ENCODE results near the gene TREML2.
A peak's percentile ranks its signal among the peaks of the same experiment; 100 is the strongest.

The TREML2 gene

DNA sequence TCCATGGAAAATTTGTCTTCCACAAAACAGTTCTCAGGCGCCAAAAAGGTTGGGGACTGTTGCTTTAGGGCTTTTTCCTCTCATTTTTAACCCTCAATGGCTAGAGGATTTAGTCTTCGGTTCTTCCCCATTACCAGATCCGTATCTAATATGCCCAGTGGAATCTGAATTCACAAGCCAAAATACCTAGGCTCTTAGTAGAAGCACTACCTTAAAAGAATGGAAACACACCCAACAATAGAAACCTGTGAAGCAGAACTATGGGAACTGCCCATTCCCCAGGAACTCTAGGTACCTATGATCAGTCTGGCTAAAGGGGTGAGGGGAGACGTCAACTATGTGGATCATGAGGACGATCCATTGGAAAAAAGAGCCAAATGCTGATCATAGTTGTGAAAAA is 30.3 kb upstream of the TREML2 start:
- no peak overlapping the region for H3K4me3 ChIP-seq (replicated peaks; ENCODE audit: insufficient read depth, low read length)
- H3K27ac ChIP-seq (replicated peaks): no peak overlapping the region
- no peaks in the 10 kb centered on the region for H3K27me3 ChIP-seq (ENCODE audit: insufficient read depth, poor library complexity, severe bottlenecking)
- no peak for DNase-seq (ENCODE audit: low read depth in 1 of 2, low spot score in 1 of 2)
- TF ChIP-seq SPI1 (IDR thresholded peaks at IDR 0.05; ENCODE audit: borderline replicate concordance, low read depth): no peak
- TF ChIP-seq POLR2AphosphoS5 (IDR thresholded peaks at IDR 0.05; ENCODE audit: low read depth): no peak
- TF ChIP-seq, protein P1, sequence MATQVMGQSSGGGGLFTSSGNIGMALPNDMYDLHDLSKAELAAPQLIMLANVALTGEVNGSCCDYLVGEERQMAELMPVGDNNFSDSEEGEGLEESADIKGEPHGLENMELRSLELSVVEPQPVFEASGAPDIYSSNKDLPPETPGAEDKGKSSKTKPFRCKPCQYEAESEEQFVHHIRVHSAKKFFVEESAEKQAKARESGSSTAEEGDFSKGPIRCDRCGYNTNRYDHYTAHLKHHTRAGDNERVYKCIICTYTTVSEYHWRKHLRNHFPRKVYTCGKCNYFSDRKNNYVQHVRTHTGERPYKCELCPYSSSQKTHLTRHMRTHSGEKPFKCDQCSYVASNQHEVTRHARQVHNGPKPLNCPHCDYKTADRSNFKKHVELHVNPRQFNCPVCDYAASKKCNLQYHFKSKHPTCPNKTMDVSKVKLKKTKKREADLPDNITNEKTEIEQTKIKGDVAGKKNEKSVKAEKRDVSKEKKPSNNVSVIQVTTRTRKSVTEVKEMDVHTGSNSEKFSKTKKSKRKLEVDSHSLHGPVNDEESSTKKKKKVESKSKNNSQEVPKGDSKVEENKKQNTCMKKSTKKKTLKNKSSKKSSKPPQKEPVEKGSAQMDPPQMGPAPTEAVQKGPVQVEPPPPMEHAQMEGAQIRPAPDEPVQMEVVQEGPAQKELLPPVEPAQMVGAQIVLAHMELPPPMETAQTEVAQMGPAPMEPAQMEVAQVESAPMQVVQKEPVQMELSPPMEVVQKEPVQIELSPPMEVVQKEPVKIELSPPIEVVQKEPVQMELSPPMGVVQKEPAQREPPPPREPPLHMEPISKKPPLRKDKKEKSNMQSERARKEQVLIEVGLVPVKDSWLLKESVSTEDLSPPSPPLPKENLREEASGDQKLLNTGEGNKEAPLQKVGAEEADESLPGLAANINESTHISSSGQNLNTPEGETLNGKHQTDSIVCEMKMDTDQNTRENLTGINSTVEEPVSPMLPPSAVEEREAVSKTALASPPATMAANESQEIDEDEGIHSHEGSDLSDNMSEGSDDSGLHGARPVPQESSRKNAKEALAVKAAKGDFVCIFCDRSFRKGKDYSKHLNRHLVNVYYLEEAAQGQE (IDR thresholded peaks at IDR 0.05; ENCODE audit: insufficient replicate concordance, low read depth): no peak
- no peak for TF ChIP-seq GABPA (IDR thresholded peaks at IDR 0.05; ENCODE audit: low read depth)
- no peak for TF ChIP-seq CTCF (IDR thresholded peaks at IDR 0.05; ENCODE audit: insufficient read depth, low read length)

- H3K4me3 ChIP-seq (replicated peaks; ENCODE audit: insufficient read depth, low read length): no peak overlapping the region
- TF ChIP-seq, protein P1 (IDR thresholded peaks at IDR 0.05; ENCODE audit: insufficient replicate concordance, low read depth): no peak
- TF ChIP-seq SPI1 (IDR thresholded peaks at IDR 0.05; ENCODE audit: borderline replicate concordance, low read depth) (no peak), CTCF (IDR thresholded peaks at IDR 0.05; ENCODE audit: insufficient read depth, low read length) (no peak), GABPA (IDR thresholded peaks at IDR 0.05; ENCODE audit: low read depth) (no peak), POLR2AphosphoS5 (IDR thresholded peaks at IDR 0.05; ENCODE audit: low read depth) (no peak)
- no peak for DNase-seq (ENCODE audit: low read depth in 1 of 2, low spot score in 1 of 2)
- no peaks in the 10 kb centered on the region for H3K27me3 ChIP-seq (ENCODE audit: insufficient read depth, poor library complexity, severe bottlenecking)
- H3K27ac ChIP-seq (replicated peaks): no peak overlapping the region
Observed at GRCh38 chr6:41229721-41230120, 28.8 kb upstream of the TREML2 start.

DNA sequence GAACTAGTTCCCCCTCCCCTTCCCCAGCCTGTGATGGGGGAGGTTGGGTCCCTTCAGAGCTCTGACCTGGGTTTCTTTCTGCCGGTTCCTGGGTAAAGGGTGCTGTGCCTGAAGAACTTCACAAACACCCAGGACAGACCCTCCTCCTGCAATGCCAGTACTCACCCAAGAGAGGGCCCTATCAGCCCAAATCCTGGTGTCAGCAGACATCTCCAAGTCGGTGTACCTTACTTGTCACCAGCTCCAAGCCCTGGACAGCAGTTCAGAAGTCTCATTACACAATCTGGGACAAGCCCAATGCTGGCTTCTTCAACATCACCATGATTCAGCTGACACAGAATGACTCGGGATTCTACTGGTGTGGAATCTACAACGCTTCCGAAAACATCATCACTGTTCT is 27.7 kb upstream of the TREML2 start:
- no peak overlapping the region for H3K4me3 ChIP-seq (replicated peaks; ENCODE audit: insufficient read depth, low read length)
- TF ChIP-seq POLR2AphosphoS5 (IDR thresholded peaks at IDR 0.05; ENCODE audit: low read depth): no peak
- no peak for TF ChIP-seq SPI1 (IDR thresholded peaks at IDR 0.05; ENCODE audit: borderline replicate concordance, low read depth)
- TF ChIP-seq CTCF (IDR thresholded peaks at IDR 0.05; ENCODE audit: insufficient read depth, low read length): no peak
- TF ChIP-seq, protein P1 (IDR thresholded peaks at IDR 0.05; ENCODE audit: insufficient replicate concordance, low read depth): no peak
- TF ChIP-seq GABPA (IDR thresholded peaks at IDR 0.05; ENCODE audit: low read depth): no peak
- DNase-seq (ENCODE audit: low read depth in 1 of 2, low spot score in 1 of 2): peak in 1 of 2 experiments; percentile 63
- H3K27me3 ChIP-seq (ENCODE audit: insufficient read depth, poor library complexity, severe bottlenecking): no peaks in the 10 kb centered on the region
- 0 out of 2 replicates have a peak overlapping the region, but pooled peaks have one; percentile 42 for H3K27ac ChIP-seq (replicated peaks)
